Right lobe of liver (tissue), 4 donors: ENCODE results near the gene PPEF2.

Source experiments
- POLR2A ChIP-seq: fragments of 450-650 bp; IDR thresholded peaks from one replicate; pipeline ENCODE4 v1.6.1; 2017; ENCODE audit warnings: antibody characterized with exemption, mild to moderate bottlenecking
- TF ChIP-seq, protein P1 (sequence below), 4 donors: fragments of 200-600 bp in 3 of 4; fragments of 450-650 bp in 1 of 4; IDR thresholded peaks; one replicate each; pipeline versions ENCODE4 v1.5.1 to v1.8.0; 2016 to 2022; ENCODE audit warnings: antibody characterized with exemption in 4 of 4, mild to moderate bottlenecking in 2 of 4
- donor health status: DM: no; HTN: no; CAD: no.
- donor health status: DM: no; HTN: no; CAD: no.
- donor health status: DM: no; HTN: yes; CAD: no.

DNA sequence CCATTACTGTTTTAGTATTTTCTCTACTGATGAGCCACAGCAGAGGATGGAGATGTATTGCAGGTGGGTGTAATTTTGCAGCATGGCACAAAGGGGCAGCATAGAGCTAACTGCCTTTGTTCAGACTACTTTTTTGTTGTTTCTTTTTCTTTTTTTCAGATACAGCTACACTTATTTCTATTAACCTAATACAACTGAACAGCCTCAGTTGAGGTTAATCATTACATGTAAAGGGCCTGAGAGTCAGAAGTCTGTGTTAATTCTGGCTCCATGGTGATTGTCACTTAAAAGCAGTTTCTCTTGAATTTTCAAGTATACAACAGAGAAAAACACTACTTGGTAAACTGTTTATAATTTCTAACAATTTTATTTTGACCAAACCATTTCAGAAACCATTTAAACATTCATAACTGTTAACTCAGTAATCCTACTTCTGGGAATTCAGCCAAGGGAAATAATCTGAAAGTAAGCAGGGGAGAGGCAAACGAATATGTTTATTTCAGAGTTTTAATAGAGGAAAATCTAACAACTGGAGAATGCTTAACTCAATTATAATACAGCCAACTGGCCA lies 13.9 kb upstream of the PPEF2 start:
- TF ChIP-seq POLR2A, result no peak
- TF ChIP-seq, protein P1, sequence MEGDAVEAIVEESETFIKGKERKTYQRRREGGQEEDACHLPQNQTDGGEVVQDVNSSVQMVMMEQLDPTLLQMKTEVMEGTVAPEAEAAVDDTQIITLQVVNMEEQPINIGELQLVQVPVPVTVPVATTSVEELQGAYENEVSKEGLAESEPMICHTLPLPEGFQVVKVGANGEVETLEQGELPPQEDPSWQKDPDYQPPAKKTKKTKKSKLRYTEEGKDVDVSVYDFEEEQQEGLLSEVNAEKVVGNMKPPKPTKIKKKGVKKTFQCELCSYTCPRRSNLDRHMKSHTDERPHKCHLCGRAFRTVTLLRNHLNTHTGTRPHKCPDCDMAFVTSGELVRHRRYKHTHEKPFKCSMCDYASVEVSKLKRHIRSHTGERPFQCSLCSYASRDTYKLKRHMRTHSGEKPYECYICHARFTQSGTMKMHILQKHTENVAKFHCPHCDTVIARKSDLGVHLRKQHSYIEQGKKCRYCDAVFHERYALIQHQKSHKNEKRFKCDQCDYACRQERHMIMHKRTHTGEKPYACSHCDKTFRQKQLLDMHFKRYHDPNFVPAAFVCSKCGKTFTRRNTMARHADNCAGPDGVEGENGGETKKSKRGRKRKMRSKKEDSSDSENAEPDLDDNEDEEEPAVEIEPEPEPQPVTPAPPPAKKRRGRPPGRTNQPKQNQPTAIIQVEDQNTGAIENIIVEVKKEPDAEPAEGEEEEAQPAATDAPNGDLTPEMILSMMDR (IDR thresholded peaks at IDR 0.05), result peak; percentile 82 to 91 (median 86)
